GM21825 (cell line): ENCODE measurements around the gene HSPA4L.

Experiments
- ATAC-seq: cut with Tn5 transposase; IDR thresholded peaks from one replicate; pipeline ENCODE4 v1.9.1; 2021; ENCODE audit warnings: mild to moderate bottlenecking, moderate library complexity; ENCODE audit not compliant: unreplicated experiment

HSPA4L gene

GRCh38 chr4:127782275-127783025 lies at the start of gene HSPA4L:
Gene HSPA4L, plus strand, starts transcription at chr4:127782322. Its CDS starts 229 bp downstream, at chr4:127782551.
- ATAC-seq, result peak; percentile 41

- peak; percentile 72 for ATAC-seq
These were observed 49.3 kb upstream of the HSPA4L start for GRCh38 chr4:127732623-127733328.

GRCh38 chr4:127734976-127735375 lies 47.1 kb upstream of the HSPA4L start:
- ATAC-seq, result no peak

GRCh38 chr4:127737295-127737694 lies 44.8 kb upstream of the HSPA4L start:
- no peak for ATAC-seq

GRCh38 chr4:127741247-127741646 lies 40.9 kb upstream of the HSPA4L start:
- ATAC-seq, result no peak

GRCh38 chr4:127747883-127748282 lies 34.2 kb upstream of the HSPA4L start:
- no peak for ATAC-seq

GRCh38 chr4:127748957-127749356 lies 33.2 kb upstream of the HSPA4L start:
- ATAC-seq, result no peak

- no peak for ATAC-seq
These were observed 25.2 kb upstream of the HSPA4L start for GRCh38 chr4:127756906-127757305.

- ATAC-seq, result peak; percentile 61
These were observed 22.8 kb upstream of the HSPA4L start for GRCh38 chr4:127759228-127759820.

GRCh38 chr4:127759893-127760292 lies 22.2 kb upstream of the HSPA4L start:
- no peak for ATAC-seq

GRCh38 chr4:127771535-127772275 lies 10.4 kb upstream of the HSPA4L start:
- ATAC-seq, result no peak

- ATAC-seq, result no peak
These were observed 9.1 kb upstream of the HSPA4L start for GRCh38 chr4:127772769-127773671.

GRCh38 chr4:127775843-127776242 lies 6.3 kb upstream of the HSPA4L start:
- no peak for ATAC-seq

- no peak for ATAC-seq
These were observed 5.5 kb upstream of the HSPA4L start for GRCh38 chr4:127776620-127777019.

GRCh38 chr4:127777487-127777886 lies 4.6 kb upstream of the HSPA4L start:
- ATAC-seq, result no peak

- no peak for ATAC-seq
These were observed 4.0 kb upstream of the HSPA4L start for GRCh38 chr4:127778102-127778501.

GRCh38 chr4:127780598-127780997 lies 1.5 kb upstream of the HSPA4L start:
- ATAC-seq, result no peak

- peak; percentile 33 for ATAC-seq
These were observed 660 bp upstream of the HSPA4L start for GRCh38 chr4:127781300-127782024.

GRCh38 chr4:127782025-127782274 lies 172 bp upstream of the HSPA4L start:
- ATAC-seq, result peak; percentile 74
